Measurements from ENCODE around the gene GPR25. TPM values are rescaled to one million over a fixed set of nuclear protein-coding genes. Genes with fewer than 3 reads are reported as not detected.

GPR25 gene
- total RNA-seq, 1 donor from 2014 or later = 0.25 TPM

GRCh38 chr1:200866521-200866920 lies 6.3 kb upstream of the GPR25 start:
- Mint-ChIP-seq H3K36me3 (peaks cover 17% of the 10 kb centered on the region), H3K27me3 (ENCODE audit: low read depth) (no peaks in the 10 kb centered on the region), H3K4me3 (no peak overlapping the region), H3K9me3 (no peaks in the 10 kb centered on the region), H3K27ac (no peak overlapping the region), H3K4me1 (peaks cover 11% of the 10 kb centered on the region)
- no peak for DNase-seq (ENCODE audit: low spot score in 2 of 2, unreplicated experiment in 2 of 2)
- TF ChIP-seq, protein P1, sequence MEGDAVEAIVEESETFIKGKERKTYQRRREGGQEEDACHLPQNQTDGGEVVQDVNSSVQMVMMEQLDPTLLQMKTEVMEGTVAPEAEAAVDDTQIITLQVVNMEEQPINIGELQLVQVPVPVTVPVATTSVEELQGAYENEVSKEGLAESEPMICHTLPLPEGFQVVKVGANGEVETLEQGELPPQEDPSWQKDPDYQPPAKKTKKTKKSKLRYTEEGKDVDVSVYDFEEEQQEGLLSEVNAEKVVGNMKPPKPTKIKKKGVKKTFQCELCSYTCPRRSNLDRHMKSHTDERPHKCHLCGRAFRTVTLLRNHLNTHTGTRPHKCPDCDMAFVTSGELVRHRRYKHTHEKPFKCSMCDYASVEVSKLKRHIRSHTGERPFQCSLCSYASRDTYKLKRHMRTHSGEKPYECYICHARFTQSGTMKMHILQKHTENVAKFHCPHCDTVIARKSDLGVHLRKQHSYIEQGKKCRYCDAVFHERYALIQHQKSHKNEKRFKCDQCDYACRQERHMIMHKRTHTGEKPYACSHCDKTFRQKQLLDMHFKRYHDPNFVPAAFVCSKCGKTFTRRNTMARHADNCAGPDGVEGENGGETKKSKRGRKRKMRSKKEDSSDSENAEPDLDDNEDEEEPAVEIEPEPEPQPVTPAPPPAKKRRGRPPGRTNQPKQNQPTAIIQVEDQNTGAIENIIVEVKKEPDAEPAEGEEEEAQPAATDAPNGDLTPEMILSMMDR (IDR thresholded peaks at IDR 0.05; ENCODE audit: unreplicated experiment) = no peak

- Mint-ChIP-seq H3K9me3 (no peaks in the 10 kb centered on the region), H3K27me3 (ENCODE audit: low read depth) (no peaks in the 10 kb centered on the region), H3K4me3 (no peak overlapping the region), H3K4me1 (peaks cover 11% of the 10 kb centered on the region), H3K27ac (no peak overlapping the region), H3K36me3 (peaks cover 17% of the 10 kb centered on the region)
- TF ChIP-seq, protein P1 (IDR thresholded peaks at IDR 0.05; ENCODE audit: unreplicated experiment) = no peak
- no peak for DNase-seq (ENCODE audit: low spot score in 2 of 2, unreplicated experiment in 2 of 2)
Observed at GRCh38 chr1:200867018-200867811, 5.6 kb upstream of the GPR25 start.

- no peak for DNase-seq (ENCODE audit: low spot score in 2 of 2, unreplicated experiment in 2 of 2)
- peaks cover 5% of the 10 kb centered on the region for H3K36me3 Mint-ChIP-seq
- H3K27ac Mint-ChIP-seq = no peak overlapping the region
- TF ChIP-seq, protein P1 (IDR thresholded peaks at IDR 0.05; ENCODE audit: unreplicated experiment) = no peak
- no peaks in the 10 kb centered on the region for H3K27me3 Mint-ChIP-seq (ENCODE audit: low read depth)
- no peak overlapping the region for H3K4me3 Mint-ChIP-seq
- H3K4me1 Mint-ChIP-seq = peaks cover 11% of the 10 kb centered on the region
- no peaks in the 10 kb centered on the region for H3K9me3 Mint-ChIP-seq
Observed at GRCh38 chr1:200869376-200869752, 3.4 kb upstream of the GPR25 start.

DNA sequence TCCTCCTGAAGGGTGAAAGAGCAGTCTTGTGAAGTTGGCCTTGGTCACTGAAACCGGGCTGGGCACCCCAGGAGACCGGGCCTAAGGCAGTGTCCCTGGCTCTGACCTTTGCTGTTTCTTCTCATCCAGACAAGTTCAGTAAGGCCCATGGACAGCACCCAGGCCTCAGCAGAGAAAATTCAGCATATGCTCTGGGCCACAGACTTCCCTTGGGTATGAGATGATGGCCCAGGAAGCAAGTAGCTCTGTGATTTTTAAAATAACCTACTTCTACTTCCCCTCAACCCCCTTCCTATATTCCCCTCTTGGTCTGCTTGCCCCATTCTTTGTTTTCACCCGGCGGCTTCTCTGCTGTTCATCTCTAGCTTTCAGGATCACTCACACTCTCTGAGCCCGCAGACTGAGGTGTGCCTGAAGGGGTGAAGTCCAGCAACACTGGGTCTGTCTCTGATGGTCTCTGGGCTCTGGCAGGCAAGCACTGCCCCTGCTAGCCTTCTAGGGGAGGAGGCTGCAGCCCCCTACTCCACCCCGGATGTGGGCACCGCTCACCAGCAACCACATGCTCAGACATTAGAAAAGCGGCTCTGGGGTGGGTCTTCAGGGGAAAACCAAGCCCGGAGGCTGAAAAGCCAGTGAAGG lies 2.9 kb upstream of the GPR25 start:
- Mint-ChIP-seq H3K4me1 (peaks cover 11% of the 10 kb centered on the region), H3K4me3 (no peak overlapping the region), H3K36me3 (peaks cover 3% of the 10 kb centered on the region), H3K27ac (no peak overlapping the region), H3K9me3 (no peaks in the 10 kb centered on the region), H3K27me3 (ENCODE audit: low read depth) (no peaks in the 10 kb centered on the region)
- TF ChIP-seq, protein P1 (IDR thresholded peaks at IDR 0.05; ENCODE audit: unreplicated experiment) = no peak
- no peak for DNase-seq (ENCODE audit: low spot score in 2 of 2, unreplicated experiment in 2 of 2)

- Mint-ChIP-seq H3K9me3 (no peaks in the 10 kb centered on the region), H3K36me3 (no peaks in the 10 kb centered on the region), H3K4me3 (no peak overlapping the region), H3K4me1 (peaks cover 9% of the 10 kb centered on the region), H3K27me3 (ENCODE audit: low read depth) (no peaks in the 10 kb centered on the region), H3K27ac (no peak overlapping the region)
- TF ChIP-seq, protein P1 (IDR thresholded peaks at IDR 0.05; ENCODE audit: unreplicated experiment) = no peak
- no peak for DNase-seq (ENCODE audit: low spot score in 2 of 2, unreplicated experiment in 2 of 2)
Observed at GRCh38 chr1:200873116-200873670, 412 bp downstream of the GPR25 start.
